Activated CD4-positive, alpha-beta T cell treated with anti-CD3 and anti-CD28 coated beads, Interleukin-2, amount 10 ng/mL, durations not matched to agents 7 days and 5 days (primary cell): ENCODE measurements around the gene PBX1. TPM values are rescaled to one million over a fixed set of nuclear protein-coding genes. Genes with fewer than 3 reads are reported as not detected.
"Not testable (repeated sequence)": the region's sequence is repeated elsewhere in the genome, so short reads cannot be mapped to it uniquely, and the experiment has no call there.

Experiments
- CTCF ChIA-PET: fragments of 350-600 bp; sonication (Branson Sonifier 250); formaldehyde crosslinking; loops from one replicate; lab custom pipeline; 2021; ENCODE audit warnings: antibody characterized with exemption; lab: Charles Lee
- POLR2A ChIA-PET: fragments of 350-600 bp; sonication (Branson Sonifier 250); formaldehyde crosslinking; loops from one replicate; lab custom pipeline; 2021; ENCODE audit warnings: antibody characterized with exemption; lab: Charles Lee
- DNase-seq: peaks from one replicate; pipeline ENCODE4 v3.0.0-alpha.2; 2020
- H3K27ac Mint-ChIP-seq: one replicate; pipeline ENCODE4 v1.8.0; 2021; ENCODE audit warnings: mild to moderate bottlenecking, moderate library complexity, mixed read lengths
- H3K27me3 Mint-ChIP-seq: one replicate; pipeline ENCODE4 v1.8.0; 2021; ENCODE audit warnings: mixed read lengths
- H3K36me3 Mint-ChIP-seq: one replicate; pipeline ENCODE4 v1.8.0; 2021; ENCODE audit warnings: low read depth, mixed read lengths
- H3K4me1 Mint-ChIP-seq: one replicate; pipeline ENCODE4 v1.8.0; 2021; ENCODE audit warnings: mixed read lengths
- H3K4me3 Mint-ChIP-seq: one replicate; pipeline ENCODE4 v1.8.0; 2021; ENCODE audit warnings: mild to moderate bottlenecking, moderate library complexity, mixed read lengths
- H3K9me3 Mint-ChIP-seq: one replicate; pipeline ENCODE4 v1.8.0; 2021; ENCODE audit warnings: mixed read lengths
- total RNA-seq, 2 experiments: library from RNA; stranded (reverse); gene quantifications; one replicate each; pipeline ENCODE4 v1.2.3, GENCODE V29; 2021

PBX1 gene
- total RNA-seq, 2 experiments from 2014 or later = 0.12 to 0.15 TPM

- POLR2A ChIA-PET = not testable (repeated sequence)
Measured at GRCh38 chr1:164603805-164604204, 44.8 kb downstream of the PBX1 start.

GRCh38 chr1:164604541-164604940, 45.6 kb downstream of the PBX1 start:
- no peak overlapping the region for H3K27ac Mint-ChIP-seq
- no peaks in the 10 kb centered on the region for H3K36me3 Mint-ChIP-seq
- ChIA-PET CTCF (no interaction called here), POLR2A (no interaction called here)
- no peak for DNase-seq
- no peak overlapping the region for H3K4me3 Mint-ChIP-seq
- peaks cover 2% of the 10 kb centered on the region for H3K27me3 Mint-ChIP-seq
- H3K9me3 Mint-ChIP-seq = no peaks in the 10 kb centered on the region
- H3K4me1 Mint-ChIP-seq = no peaks in the 10 kb centered on the region

More at GRCh38 chr1:164603805-164604204, 44.8 kb downstream of the PBX1 start:
- not testable (repeated sequence) for H3K4me3 Mint-ChIP-seq, H3K27ac Mint-ChIP-seq, H3K4me1 Mint-ChIP-seq, H3K27me3 Mint-ChIP-seq, DNase-seq, H3K36me3 Mint-ChIP-seq, H3K9me3 Mint-ChIP-seq
- CTCF ChIA-PET = interaction anchor here (0.7 kb wide), 1 partner anchor 109 kb away, joined by 3 read pairs; no protein-coding TSS in a partner anchor

- Mint-ChIP-seq H3K9me3 (no peaks in the 10 kb centered on the region), H3K4me3 (no peak overlapping the region), H3K27ac (no peak overlapping the region), H3K27me3 (peaks cover 2% of the 10 kb centered on the region), H3K36me3 (no peaks in the 10 kb centered on the region), H3K4me1 (no peaks in the 10 kb centered on the region)
- DNase-seq = no peak
- ChIA-PET CTCF (no interaction called here), POLR2A (no interaction called here)
Measured at GRCh38 chr1:164605254-164606091, 46.5 kb downstream of the PBX1 start.

- ChIA-PET POLR2A (no interaction called here), CTCF (no interaction called here)
- H3K4me1 Mint-ChIP-seq = no peaks in the 10 kb centered on the region
- no peak for DNase-seq
- no peaks in the 10 kb centered on the region for H3K9me3 Mint-ChIP-seq
- H3K27ac Mint-ChIP-seq = no peak overlapping the region
- H3K27me3 Mint-ChIP-seq = peaks cover 2% of the 10 kb centered on the region
- no peaks in the 10 kb centered on the region for H3K36me3 Mint-ChIP-seq
- no peak overlapping the region for H3K4me3 Mint-ChIP-seq
Measured at GRCh38 chr1:164607351-164607750, 48.4 kb downstream of the PBX1 start.

DNA sequence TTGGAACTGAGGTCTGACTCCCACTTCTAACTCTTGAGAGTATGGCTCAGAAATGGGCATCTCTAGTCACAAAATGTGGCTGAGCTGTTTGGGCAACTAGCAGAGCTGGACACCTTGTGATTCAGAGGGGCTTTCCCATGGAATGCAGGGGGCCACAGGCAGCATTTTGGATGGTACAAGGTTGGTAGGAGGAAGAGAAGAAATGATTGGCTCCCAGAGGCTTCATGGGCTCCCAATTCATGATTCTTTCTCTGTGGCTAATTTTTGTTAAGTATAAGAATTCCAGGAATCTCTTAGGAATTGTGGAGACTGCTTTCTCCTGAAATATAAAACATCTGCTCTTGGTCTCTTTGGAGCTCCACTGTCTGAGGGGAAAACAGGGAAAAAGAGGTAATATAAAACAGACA, 49.7 kb downstream of the PBX1 start:
- DNase-seq = no peak
- POLR2A ChIA-PET = no interaction called here
- H3K4me3 Mint-ChIP-seq = no peak overlapping the region
- H3K27me3 Mint-ChIP-seq = no peaks in the 10 kb centered on the region
- CTCF ChIA-PET = no interaction called here
- no peaks in the 10 kb centered on the region for H3K4me1 Mint-ChIP-seq
- H3K27ac Mint-ChIP-seq = no peak overlapping the region
- no peaks in the 10 kb centered on the region for H3K36me3 Mint-ChIP-seq
- no peaks in the 10 kb centered on the region for H3K9me3 Mint-ChIP-seq

DNA sequence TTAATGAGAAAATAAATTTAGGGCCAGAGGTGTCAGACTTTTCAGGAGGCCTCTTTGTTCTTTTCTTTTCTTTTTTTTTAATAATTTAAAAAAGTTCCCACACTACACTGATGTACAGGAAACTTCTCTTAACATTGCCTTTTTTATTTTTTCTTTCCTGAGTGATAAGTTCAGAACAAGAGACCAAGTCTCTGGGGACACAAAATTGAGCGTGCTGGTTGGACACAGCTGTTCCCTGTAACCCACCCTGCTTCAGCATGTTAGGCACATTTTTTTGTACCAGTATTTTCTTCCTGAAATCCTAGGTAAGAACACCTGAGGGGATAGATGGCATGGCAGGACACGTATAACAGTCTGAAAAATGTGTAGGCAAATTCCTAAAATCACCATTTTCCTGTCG, 50.1 kb downstream of the PBX1 start:
- H3K27me3 Mint-ChIP-seq = no peaks in the 10 kb centered on the region
- H3K9me3 Mint-ChIP-seq = no peaks in the 10 kb centered on the region
- POLR2A ChIA-PET = no interaction called here

GRCh38 chr1:164610538-164611222, 51.7 kb downstream of the PBX1 start:
- Mint-ChIP-seq H3K4me1 (no peaks in the 10 kb centered on the region), H3K36me3 (no peaks in the 10 kb centered on the region), H3K9me3 (no peaks in the 10 kb centered on the region), H3K4me3 (no peak overlapping the region), H3K27ac (no peak overlapping the region), H3K27me3 (no peaks in the 10 kb centered on the region)
- CTCF ChIA-PET = no interaction called here
- no peak for DNase-seq
- POLR2A ChIA-PET = no interaction called here

More for the DNA sequence above, 50.1 kb downstream of the PBX1 start:
- CTCF ChIA-PET = no interaction called here
- Mint-ChIP-seq H3K27ac (no peak overlapping the region), H3K4me3 (no peak overlapping the region), H3K4me1 (no peaks in the 10 kb centered on the region), H3K36me3 (no peaks in the 10 kb centered on the region)
- no peak for DNase-seq

DNA sequence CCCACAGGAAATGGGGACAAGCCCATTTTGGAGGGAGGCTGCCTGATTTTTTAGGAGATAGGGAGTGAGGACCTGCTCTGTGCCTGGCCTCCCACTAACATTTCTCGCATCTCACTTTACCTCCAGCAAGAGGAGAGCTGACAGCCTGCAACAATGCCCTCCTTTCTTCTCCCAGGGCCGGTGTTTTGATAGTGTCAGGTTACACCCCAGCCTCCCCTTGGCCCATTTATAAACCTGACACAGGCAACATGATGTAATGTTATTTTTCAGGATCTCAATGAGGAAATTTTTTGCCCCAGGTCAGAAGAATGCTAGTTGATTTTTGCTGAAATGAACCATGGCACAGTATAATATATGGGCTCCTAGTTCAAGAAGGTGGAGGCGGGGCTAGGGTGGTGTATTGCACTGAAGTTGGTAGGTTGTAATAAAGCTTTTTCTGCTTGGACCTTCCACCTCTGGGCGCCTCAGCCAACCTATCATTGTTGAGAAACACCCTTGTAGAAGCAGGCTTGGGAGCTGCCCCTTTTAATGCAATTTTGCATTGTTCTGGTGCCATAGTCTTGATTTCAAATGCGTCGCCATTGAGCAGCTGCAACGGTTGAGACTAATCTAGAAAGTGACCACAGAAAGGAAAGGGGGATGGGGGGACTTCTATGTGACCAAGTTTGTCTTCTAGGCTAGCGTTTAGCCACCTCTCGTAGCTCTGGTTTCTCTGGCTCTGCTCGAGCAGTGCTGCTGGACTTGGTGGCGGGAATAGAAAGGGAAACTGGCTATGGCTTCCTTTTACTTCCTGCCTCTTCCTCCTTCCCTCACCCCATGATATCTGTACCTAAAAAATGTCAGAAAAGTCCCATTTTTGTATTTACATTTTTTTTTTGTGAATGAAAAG, 53.0 kb downstream of the PBX1 start:
- ChIA-PET POLR2A (no interaction called here), CTCF (interaction anchor here (0.7 kb wide), 1 partner anchor 17 kb away, joined by 4 read pairs; no protein-coding TSS in a partner anchor)
- H3K36me3 Mint-ChIP-seq = no peaks in the 10 kb centered on the region
- no peak for DNase-seq
- no peaks in the 10 kb centered on the region for H3K9me3 Mint-ChIP-seq
- H3K4me1 Mint-ChIP-seq = no peaks in the 10 kb centered on the region
- no peak overlapping the region for H3K4me3 Mint-ChIP-seq
- no peak overlapping the region for H3K27ac Mint-ChIP-seq
- no peaks in the 10 kb centered on the region for H3K27me3 Mint-ChIP-seq

GRCh38 chr1:164613176-164613575, 54.2 kb downstream of the PBX1 start:
- ChIA-PET CTCF (no interaction called here), POLR2A (no interaction called here)
- no peak for DNase-seq
- H3K9me3 Mint-ChIP-seq = no peaks in the 10 kb centered on the region
- H3K4me1 Mint-ChIP-seq = no peaks in the 10 kb centered on the region
- H3K27ac Mint-ChIP-seq = no peak overlapping the region
- no peak overlapping the region for H3K4me3 Mint-ChIP-seq
- no peaks in the 10 kb centered on the region for H3K27me3 Mint-ChIP-seq
- H3K36me3 Mint-ChIP-seq = no peaks in the 10 kb centered on the region

- no peak for DNase-seq
- no peaks in the 10 kb centered on the region for H3K9me3 Mint-ChIP-seq
- H3K4me1 Mint-ChIP-seq = no peaks in the 10 kb centered on the region
- ChIA-PET POLR2A (no interaction called here), CTCF (no interaction called here)
- no peak overlapping the region for H3K4me3 Mint-ChIP-seq
- H3K27ac Mint-ChIP-seq = no peak overlapping the region
- H3K27me3 Mint-ChIP-seq = no peaks in the 10 kb centered on the region
- no peaks in the 10 kb centered on the region for H3K36me3 Mint-ChIP-seq
Measured at GRCh38 chr1:164614316-164614715, 55.3 kb downstream of the PBX1 start.

- no peaks in the 10 kb centered on the region for H3K36me3 Mint-ChIP-seq
- no peaks in the 10 kb centered on the region for H3K4me1 Mint-ChIP-seq
- H3K4me3 Mint-ChIP-seq = no peak overlapping the region
- no peaks in the 10 kb centered on the region for H3K27me3 Mint-ChIP-seq
- no peaks in the 10 kb centered on the region for H3K9me3 Mint-ChIP-seq
- DNase-seq = no peak
- ChIA-PET POLR2A (no interaction called here), CTCF (no interaction called here)
- H3K27ac Mint-ChIP-seq = no peak overlapping the region
Measured at GRCh38 chr1:164617377-164618201, 58.6 kb downstream of the PBX1 start.

DNA sequence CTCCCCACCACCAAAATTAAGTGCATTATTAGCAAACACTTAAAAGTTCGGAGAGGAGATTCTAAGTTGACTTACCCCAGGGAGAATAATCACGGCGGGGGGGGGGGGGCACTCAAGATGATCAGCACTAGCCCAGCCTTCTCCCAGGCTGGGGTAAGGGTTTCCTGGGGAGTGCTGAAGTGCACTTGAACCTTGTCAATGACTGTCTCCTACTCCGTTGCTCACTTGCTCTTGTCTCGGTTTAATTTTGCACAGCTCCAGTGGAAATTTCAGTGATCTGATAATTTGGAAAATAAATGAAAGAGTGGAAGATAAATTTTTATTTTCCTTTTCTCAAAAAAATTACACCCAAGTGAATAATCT, 59.2 kb downstream of the PBX1 start:
- no peaks in the 10 kb centered on the region for H3K27me3 Mint-ChIP-seq
- ChIA-PET CTCF (no interaction called here), POLR2A (no interaction called here)
- no peaks in the 10 kb centered on the region for H3K9me3 Mint-ChIP-seq
- no peaks in the 10 kb centered on the region for H3K36me3 Mint-ChIP-seq
- no peaks in the 10 kb centered on the region for H3K4me1 Mint-ChIP-seq
- DNase-seq = no peak
- H3K4me3 Mint-ChIP-seq = no peak overlapping the region
- H3K27ac Mint-ChIP-seq = no peak overlapping the region
